WERI-Rb-1 (cell line): Measurements from ENCODE around the gene TUBA3D.
"Not testable (repeated sequence)": the region's sequence is repeated elsewhere in the genome, so short reads cannot be mapped to it uniquely, and the experiment has no call there.

Source experiments
- DNase-seq: peaks from one replicate; pipeline ENCODE4 v3.0.0-alpha.2; 2020
- H3K27ac ChIP-seq: fragments of 250-450 bp; sonication (Bioruptor Pico); 2 replicates; pipeline ENCODE4 v1.5.1; 2020; ENCODE audit warnings: mild to moderate bottlenecking, moderate library complexity
- H3K27me3 ChIP-seq: fragments of 250-450 bp; sonication (Bioruptor Pico); 2 replicates; pipeline ENCODE4 v1.5.1; 2021; ENCODE audit warnings: mild to moderate bottlenecking, low read depth, moderate library complexity; ENCODE audit not compliant: insufficient read depth, severe bottlenecking
- H3K36me3 ChIP-seq: fragments of 250-450 bp; sonication (Bioruptor Pico); 2 replicates; pipeline ENCODE4 v1.5.1; 2020; ENCODE audit warnings: mild to moderate bottlenecking, moderate library complexity
- H3K4me3 ChIP-seq: 2 replicates; pipeline ENCODE4 v1.5.1; 2011; ENCODE audit warnings: low read depth, mild to moderate bottlenecking, control low read depth, low read length
- H3K9me3 ChIP-seq: fragments of 250-450 bp; sonication (Bioruptor Pico); 2 replicates; pipeline ENCODE4 v1.5.1; 2021; ENCODE audit warnings: mild to moderate bottlenecking, moderate library complexity; ENCODE audit not compliant: severe bottlenecking

TUBA3D gene

GRCh38 chr2:131467722-131468121 lies 8.2 kb upstream of the TUBA3D start:
- not testable (repeated sequence) for H3K4me3 ChIP-seq, H3K36me3 ChIP-seq, H3K27ac ChIP-seq, H3K27me3 ChIP-seq, H3K9me3 ChIP-seq
- peak; percentile 80 for DNase-seq

- DNase-seq, H3K9me3 ChIP-seq, H3K27ac ChIP-seq, H3K4me3 ChIP-seq, H3K27me3 ChIP-seq, H3K36me3 ChIP-seq: not testable (repeated sequence)
Observed at GRCh38 chr2:131470944-131471343, 5.0 kb upstream of the TUBA3D start.

- not testable (repeated sequence) for H3K4me3 ChIP-seq, H3K27ac ChIP-seq, DNase-seq, H3K36me3 ChIP-seq, H3K27me3 ChIP-seq, H3K9me3 ChIP-seq
Observed at GRCh38 chr2:131471624-131472023, 4.3 kb upstream of the TUBA3D start.

- not testable (repeated sequence) for DNase-seq, H3K4me3 ChIP-seq, H3K27ac ChIP-seq, H3K36me3 ChIP-seq, H3K27me3 ChIP-seq, H3K9me3 ChIP-seq
Observed at GRCh38 chr2:131473266-131473665, 2.7 kb upstream of the TUBA3D start.

- not testable (repeated sequence) for H3K4me3 ChIP-seq, DNase-seq, H3K27ac ChIP-seq, H3K36me3 ChIP-seq, H3K27me3 ChIP-seq, H3K9me3 ChIP-seq
Observed at GRCh38 chr2:131476363-131476762, 444 bp downstream of the TUBA3D start.

- not testable (repeated sequence) for H3K27me3 ChIP-seq, H3K9me3 ChIP-seq, H3K27ac ChIP-seq, H3K4me3 ChIP-seq, DNase-seq, H3K36me3 ChIP-seq
Observed at GRCh38 chr2:131477227-131477626, 1.3 kb downstream of the TUBA3D start.

- DNase-seq, H3K27me3 ChIP-seq, H3K27ac ChIP-seq, H3K36me3 ChIP-seq, H3K9me3 ChIP-seq, H3K4me3 ChIP-seq: not testable (repeated sequence)
Observed at GRCh38 chr2:131478074-131478849, 2.3 kb downstream of the TUBA3D start.

GRCh38 chr2:131478850-131479461 lies 3.0 kb downstream of the TUBA3D start:
- DNase-seq, H3K4me3 ChIP-seq, H3K27me3 ChIP-seq, H3K36me3 ChIP-seq, H3K27ac ChIP-seq, H3K9me3 ChIP-seq: not testable (repeated sequence)

- not testable (repeated sequence) for H3K36me3 ChIP-seq, H3K27ac ChIP-seq
Observed at GRCh38 chr2:131480351-131480750, 4.4 kb downstream of the TUBA3D start.

GRCh38 chr2:131482506-131483155 lies 6.7 kb downstream of the TUBA3D start:
- H3K36me3 ChIP-seq, H3K4me3 ChIP-seq, H3K9me3 ChIP-seq, H3K27me3 ChIP-seq, DNase-seq, H3K27ac ChIP-seq: not testable (repeated sequence)

More at GRCh38 chr2:131480351-131480750, 4.4 kb downstream of the TUBA3D start:
- not testable (repeated sequence) for H3K27me3 ChIP-seq, H3K9me3 ChIP-seq, DNase-seq, H3K4me3 ChIP-seq

- not testable (repeated sequence) for H3K36me3 ChIP-seq, H3K27ac ChIP-seq, H3K9me3 ChIP-seq, H3K27me3 ChIP-seq, DNase-seq, H3K4me3 ChIP-seq
Observed at GRCh38 chr2:131483981-131484820, 8.3 kb downstream of the TUBA3D start.

- H3K4me3 ChIP-seq, H3K36me3 ChIP-seq, H3K27ac ChIP-seq, H3K9me3 ChIP-seq, H3K27me3 ChIP-seq, DNase-seq: not testable (repeated sequence)
Observed at GRCh38 chr2:131484906-131485460, 9.1 kb downstream of the TUBA3D start.

GRCh38 chr2:131486201-131486902 lies 10.4 kb downstream of the TUBA3D start:
- H3K4me3 ChIP-seq, H3K9me3 ChIP-seq, H3K36me3 ChIP-seq, H3K27me3 ChIP-seq: not testable (repeated sequence)
- peak; percentile 42 for DNase-seq
- peak overlapping the region; percentile 51 for H3K27ac ChIP-seq
